GM13976 (cell line): ENCODE data around the gene FAM171A1.

Experiments
- DNase-seq: peaks from one replicate; pipeline ENCODE4 v3.0.0; 2012; ENCODE audit warnings: low spot score
- in situ Hi-C: fragments of 300-500 bp; cut with MboI; formaldehyde crosslinking; loops from one replicate; pipeline ENCODE4 v1.12.0; 2022; ENCODE audit warnings: low sequenced_read_pairs, mixed read lengths, inconsistent platforms; ENCODE audit not compliant: unreplicated experiment
- TF ChIP-seq, protein P1 (sequence below): IDR thresholded peaks from 2 replicates; pipeline ENCODE4 v1.5.1; 2012; ENCODE audit warnings: borderline replicate concordance, mild to moderate bottlenecking; ENCODE audit not compliant: insufficient read depth; ENCODE audit errors: extremely low read depth, missing control alignments, control extremely low read depth

The FAM171A1 gene

DNA sequence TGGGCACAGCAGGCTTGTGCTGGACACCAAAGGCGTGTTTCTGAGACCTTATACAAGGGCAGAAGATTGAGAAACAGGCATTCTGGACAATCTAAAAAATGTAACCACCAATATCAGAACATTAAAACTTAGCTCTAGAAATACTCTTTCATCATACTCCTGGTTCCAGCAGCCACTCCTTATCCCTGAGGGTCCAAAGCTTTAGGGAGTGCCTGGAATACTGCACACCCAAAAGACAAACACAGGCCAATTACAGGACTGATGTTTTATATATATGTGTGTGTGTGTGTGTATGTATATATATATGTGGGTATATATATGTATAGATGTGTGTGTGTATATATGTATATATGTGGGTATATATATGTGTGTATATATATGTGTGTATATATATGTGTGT, 39.6 kb downstream of the FAM171A1 start:
- in situ Hi-C loops: no loop called here
- TF ChIP-seq, protein P1, sequence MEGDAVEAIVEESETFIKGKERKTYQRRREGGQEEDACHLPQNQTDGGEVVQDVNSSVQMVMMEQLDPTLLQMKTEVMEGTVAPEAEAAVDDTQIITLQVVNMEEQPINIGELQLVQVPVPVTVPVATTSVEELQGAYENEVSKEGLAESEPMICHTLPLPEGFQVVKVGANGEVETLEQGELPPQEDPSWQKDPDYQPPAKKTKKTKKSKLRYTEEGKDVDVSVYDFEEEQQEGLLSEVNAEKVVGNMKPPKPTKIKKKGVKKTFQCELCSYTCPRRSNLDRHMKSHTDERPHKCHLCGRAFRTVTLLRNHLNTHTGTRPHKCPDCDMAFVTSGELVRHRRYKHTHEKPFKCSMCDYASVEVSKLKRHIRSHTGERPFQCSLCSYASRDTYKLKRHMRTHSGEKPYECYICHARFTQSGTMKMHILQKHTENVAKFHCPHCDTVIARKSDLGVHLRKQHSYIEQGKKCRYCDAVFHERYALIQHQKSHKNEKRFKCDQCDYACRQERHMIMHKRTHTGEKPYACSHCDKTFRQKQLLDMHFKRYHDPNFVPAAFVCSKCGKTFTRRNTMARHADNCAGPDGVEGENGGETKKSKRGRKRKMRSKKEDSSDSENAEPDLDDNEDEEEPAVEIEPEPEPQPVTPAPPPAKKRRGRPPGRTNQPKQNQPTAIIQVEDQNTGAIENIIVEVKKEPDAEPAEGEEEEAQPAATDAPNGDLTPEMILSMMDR: no peak

DNA sequence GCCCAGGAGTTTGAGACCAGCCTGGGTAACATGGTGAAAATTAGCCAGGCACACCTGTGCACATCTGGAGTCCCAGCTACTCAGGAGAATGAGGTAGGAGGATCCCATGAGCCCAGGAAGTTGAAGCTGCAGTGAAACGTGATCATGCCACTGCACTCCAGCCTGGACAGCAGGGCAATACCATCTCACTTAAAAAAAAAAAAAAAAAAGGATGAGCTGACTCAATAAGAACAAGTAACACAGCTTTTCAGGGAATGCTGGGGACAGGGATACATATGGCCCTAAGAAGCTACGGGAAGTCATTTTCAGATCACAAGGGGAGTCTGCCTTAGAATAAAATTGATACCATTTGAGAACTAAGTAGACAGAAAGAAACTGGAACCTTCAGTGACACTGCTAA, 41.7 kb downstream of the FAM171A1 start:
- in situ Hi-C loops: no loop called here
- TF ChIP-seq, protein P1: no peak
- DNase-seq: no peak

More for the DNA sequence above, 39.6 kb downstream of the FAM171A1 start:
- DNase-seq: no peak

DNA sequence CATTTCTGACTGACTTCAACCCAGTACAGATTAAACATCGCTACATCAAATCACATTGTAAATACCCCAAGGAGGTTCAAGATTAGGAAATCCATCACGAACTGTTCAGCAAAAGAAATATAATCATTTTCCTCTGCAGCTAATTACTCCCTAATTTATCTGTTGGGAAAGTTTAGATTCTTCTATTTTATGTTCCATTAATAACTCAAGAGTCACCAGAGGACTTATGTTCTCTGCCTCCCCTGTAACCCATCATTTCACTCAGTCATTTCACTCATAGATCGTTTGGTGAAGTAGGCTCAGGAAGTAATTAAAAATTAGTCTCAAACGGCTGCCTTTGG, 45.2 kb downstream of the FAM171A1 start:
- in situ Hi-C loops: no loop called here
- TF ChIP-seq, protein P1: no peak
- no peak for DNase-seq

DNA sequence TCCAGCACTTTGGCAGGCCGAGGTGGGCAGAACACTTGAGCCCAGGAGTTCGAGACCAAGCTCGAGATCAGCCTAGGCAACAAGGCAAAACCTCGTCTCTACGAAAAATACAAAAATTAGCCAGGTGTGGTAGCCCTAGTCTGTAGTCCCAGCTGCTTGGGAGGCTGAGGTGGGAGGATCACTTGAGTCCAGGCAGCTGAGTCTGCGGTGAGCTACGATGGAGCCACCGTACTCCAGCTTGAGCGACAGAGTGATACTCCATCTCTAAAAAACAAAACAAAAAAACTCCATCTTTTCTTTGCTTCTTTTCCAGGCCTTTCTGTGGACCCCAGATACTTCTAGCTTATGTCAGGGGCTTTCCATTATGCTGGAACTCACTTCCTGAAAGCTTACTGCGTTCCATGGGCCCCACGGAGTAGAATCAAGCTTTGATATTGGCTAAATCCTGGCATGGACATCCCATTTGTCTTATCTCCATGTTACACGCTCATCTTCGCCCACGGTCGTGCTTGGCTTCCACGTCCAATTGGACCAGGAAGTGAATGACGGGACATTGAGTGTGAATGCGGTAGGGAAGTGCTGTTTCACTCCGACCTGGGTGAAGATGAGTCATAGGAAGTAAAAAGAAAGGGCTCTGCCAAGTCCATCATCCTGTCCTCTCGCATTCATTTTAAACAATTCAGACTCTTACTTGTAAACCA, 45.7 kb downstream of the FAM171A1 start:
- TF ChIP-seq, protein P1: no peak
- no peak for DNase-seq
- in situ Hi-C loops: no loop called here

DNA sequence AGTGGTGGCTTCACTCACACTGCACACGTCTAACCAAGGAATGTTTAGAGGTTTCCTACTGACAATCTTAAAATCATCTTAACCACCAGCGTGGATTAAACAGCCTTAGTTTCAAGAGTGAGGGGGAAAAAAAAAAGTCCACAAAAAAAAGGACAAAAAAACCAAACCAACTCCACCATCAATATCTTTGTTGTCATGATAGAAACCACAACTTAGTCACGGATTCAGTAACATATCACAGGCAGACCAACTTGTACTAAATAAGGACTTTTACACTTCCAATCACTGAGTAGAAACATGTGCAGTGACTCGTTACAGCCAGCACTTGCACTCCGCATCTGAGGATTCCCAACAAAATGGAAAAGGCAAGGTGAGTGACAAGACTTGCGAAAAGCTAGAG, 46.5 kb downstream of the FAM171A1 start:
- DNase-seq: no peak
- in situ Hi-C loops: no loop called here
- TF ChIP-seq, protein P1: no peak

DNA sequence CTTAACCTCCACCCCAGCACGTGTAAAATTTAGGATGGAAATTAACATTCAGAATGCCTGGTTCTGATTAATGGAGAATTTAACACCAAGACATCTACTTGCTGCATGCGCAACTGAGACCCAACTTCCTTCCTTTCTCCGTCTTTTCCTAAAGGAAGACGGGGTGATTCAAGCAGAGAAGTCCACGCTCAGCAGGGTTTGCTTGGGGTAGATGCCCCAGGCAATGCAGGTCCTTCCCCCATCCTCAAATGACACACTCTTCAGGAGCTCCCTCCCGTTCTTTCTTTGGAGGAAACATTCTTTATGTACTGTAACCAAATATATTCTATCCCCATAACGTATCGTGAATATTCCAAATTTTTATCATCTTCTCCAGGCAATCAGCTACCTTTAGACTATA, 47.0 kb downstream of the FAM171A1 start:
- no peak for DNase-seq
- in situ Hi-C loops: no loop called here
- TF ChIP-seq, protein P1: no peak
